Measurements from ENCODE around the gene IFITM2.
"Not testable (repeated sequence)": the region's sequence is repeated elsewhere in the genome, so short reads cannot be mapped to it uniquely, and the experiment has no call there.

The IFITM2 gene

GRCh38 chr11:307766-308708, at the start of gene IFITM2:
Gene IFITM2, plus strand, starts transcription at chr11:307816. Its CDS starts 377 bp downstream, at chr11:308193.
- not testable (repeated sequence) for DNase-seq

- no peak for DNase-seq
Measured at GRCh38 chr11:259413-259812, 48.2 kb upstream of the IFITM2 start.

DNA sequence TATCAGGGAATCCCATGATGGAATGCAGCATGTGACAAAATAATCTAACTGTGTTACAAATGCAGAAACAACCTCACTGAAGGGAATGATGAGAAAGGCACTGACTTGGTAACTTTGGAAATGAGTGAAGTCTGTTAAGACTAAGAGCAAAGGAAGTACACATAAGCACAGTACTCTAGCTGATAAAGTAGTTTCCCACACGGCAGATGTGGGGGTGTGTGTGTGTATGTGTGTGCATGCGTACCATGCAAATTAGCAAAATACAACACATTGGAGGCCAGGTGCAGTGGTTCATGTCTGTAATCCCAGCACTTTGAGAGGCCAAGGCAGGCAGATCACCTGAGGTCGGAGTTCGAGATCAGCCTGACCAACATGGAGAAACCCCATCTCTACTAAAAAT, 46.0 kb upstream of the IFITM2 start:
- DNase-seq, result no peak

- no peak for DNase-seq
Measured at GRCh38 chr11:266676-267439, 40.8 kb upstream of the IFITM2 start.

DNA sequence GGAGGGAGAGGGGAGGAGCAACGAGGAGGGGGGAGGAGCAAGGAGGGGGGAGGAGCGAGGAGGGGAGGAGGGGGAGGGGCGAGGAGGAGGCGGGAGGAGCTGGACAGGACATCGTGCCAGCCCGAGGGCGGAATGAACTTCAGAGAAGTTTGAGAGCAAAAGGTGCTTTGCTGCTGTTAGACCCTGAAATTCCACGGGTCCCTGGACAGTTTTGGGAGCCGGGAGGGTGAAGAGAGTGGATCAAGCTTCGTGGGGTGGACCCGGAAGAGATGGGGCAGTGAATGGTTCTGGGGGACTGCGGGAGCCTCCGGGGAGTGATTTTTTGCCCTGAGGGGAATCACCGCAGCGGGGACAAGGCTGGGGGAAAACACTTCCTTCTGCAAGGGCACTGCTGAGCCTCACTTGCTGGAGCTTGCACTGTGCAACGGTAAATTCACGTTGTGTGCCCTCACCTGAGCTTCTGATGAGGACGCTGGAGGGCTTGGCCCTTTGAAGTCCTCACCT, 40.1 kb upstream of the IFITM2 start:
- DNase-seq, result no peak

GRCh38 chr11:268716-269145, 38.9 kb upstream of the IFITM2 start:
- DNase-seq, result not testable (repeated sequence)

GRCh38 chr11:269146-269890, 38.3 kb upstream of the IFITM2 start:
- DNase-seq, result no peak

- no peak for DNase-seq
Measured at GRCh38 chr11:270451-271318, 36.9 kb upstream of the IFITM2 start.

- DNase-seq, result no peak
Measured at GRCh38 chr11:271319-271715, 36.3 kb upstream of the IFITM2 start.

GRCh38 chr11:272195-272930, 35.3 kb upstream of the IFITM2 start:
- DNase-seq, result no peak

DNA sequence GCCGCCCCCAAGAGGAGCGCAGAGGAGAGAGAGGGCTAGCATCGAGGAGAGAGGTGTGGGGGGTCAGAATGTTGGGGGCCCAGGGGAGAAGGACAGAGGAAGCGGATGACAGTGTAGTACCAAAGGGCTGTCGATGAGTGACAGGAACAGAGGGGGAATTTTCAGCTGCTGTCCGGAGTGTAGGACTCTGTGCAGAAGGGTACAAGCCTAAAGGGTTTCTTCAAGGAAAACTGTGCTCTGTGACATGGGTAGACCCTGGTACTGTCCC, 34.8 kb upstream of the IFITM2 start:
- DNase-seq, result no peak

GRCh38 chr11:276219-276618, 31.4 kb upstream of the IFITM2 start:
- no peak for DNase-seq

- DNase-seq, result peak; percentile 36
Measured at GRCh38 chr11:278001-278951, 29.3 kb upstream of the IFITM2 start, which contains the start of gene NLRP6. Gene NLRP6, plus strand, starts transcription at chr11:278407. Its CDS starts 163 bp downstream, at chr11:278570.

DNA sequence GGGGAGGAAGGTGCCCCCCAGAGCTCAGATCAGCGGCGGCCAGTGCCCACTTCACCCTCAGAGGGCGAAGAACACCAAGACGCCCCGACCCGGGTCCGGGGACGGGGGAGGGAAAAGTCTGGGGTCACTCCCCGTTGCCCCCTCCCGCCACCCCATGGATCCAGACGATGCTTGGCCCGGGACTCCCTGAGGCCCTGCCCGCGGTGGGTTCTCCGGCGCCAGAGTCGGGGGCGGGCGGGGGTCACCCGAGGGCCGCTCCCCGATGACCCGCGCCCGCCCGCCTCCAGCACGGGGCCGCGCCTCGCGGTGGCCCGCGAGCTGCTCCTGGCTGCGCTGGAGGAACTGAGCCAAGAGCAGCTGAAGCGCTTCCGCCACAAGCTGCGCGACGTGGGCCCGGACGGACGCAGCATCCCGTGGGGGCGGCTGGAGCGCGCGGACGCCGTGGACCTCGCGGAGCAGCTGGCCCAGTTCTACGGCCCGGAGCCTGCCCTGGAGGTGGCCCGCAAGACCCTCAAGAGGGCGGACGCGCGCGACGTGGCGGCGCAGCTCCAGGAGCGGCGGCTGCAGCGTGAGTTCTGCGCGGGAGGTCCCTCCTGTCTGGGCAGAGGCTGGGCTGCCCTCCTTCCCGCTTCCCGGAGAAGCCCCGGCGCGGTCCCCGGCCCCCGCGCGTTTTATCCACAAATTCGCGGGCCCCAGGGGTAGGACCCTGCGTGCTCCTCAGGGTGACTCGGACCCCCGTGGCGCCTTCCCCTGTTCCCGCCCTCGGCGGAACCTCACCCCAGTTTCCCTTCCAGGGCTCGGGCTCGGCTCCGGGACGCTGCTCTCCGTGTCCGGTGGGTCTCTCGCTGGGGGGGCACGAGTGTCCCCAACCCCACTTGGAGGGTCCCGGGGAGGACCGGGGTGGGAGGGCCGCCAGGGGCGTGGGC, 28.3 kb upstream of the IFITM2 start:
- peak; percentile 27 for DNase-seq

DNA sequence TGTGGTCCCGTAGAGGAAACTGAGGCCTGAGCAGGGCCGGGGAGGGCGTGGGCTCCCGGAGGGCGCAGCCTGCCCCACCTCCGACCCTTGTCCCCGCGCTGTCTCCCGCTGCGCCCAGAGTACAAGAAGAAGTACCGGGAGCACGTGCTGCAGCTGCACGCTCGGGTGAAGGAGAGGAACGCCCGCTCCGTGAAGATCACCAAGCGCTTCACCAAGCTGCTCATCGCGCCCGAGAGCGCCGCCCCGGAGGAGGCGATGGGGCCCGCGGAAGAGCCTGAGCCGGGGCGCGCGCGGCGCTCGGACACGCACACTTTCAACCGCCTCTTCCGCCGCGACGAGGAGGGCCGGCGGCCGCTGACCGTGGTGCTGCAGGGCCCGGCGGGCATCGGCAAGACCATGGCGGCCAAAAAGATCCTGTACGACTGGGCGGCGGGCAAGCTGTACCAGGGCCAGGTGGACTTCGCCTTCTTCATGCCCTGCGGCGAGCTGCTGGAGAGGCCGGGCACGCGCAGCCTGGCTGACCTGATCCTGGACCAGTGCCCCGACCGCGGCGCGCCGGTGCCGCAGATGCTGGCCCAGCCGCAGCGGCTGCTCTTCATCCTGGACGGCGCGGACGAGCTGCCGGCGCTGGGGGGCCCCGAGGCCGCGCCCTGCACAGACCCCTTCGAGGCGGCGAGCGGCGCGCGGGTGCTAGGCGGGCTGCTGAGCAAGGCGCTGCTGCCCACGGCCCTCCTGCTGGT, 27.5 kb upstream of the IFITM2 start:
- DNase-seq, result peak; percentile 56

GRCh38 chr11:280706-281485, 26.7 kb upstream of the IFITM2 start:
- DNase-seq, result peak; percentile 43

GRCh38 chr11:281486-282161, 26.0 kb upstream of the IFITM2 start:
- peak; percentile 48 for DNase-seq
